ENCODE measurements around the gene DPY19L1. TPM values are rescaled to one million over a fixed set of nuclear protein-coding genes. Genes with fewer than 3 reads are reported as not detected.
"Not testable (repeated sequence)": the region's sequence is repeated elsewhere in the genome, so short reads cannot be mapped to it uniquely, and the experiment has no call there.

The DPY19L1 gene
- total RNA-seq, 1 experiment from 2014 or later, result 32.8 TPM

GRCh38 chr7:35065382-35065781 is 28.1 kb upstream of the DPY19L1 start:
- H3K27ac ChIP-seq; POLR2A ChIA-PET (ENCODE audit: unreplicated experiment); H3F3A ChIP-seq (ENCODE audit: insufficient read depth, low read depth); H3K9me2 ChIP-seq (ENCODE audit: insufficient read depth); DNase-seq; H3K4me1 ChIP-seq (replicated peaks; ENCODE audit: insufficient read depth); BruUV-seq (replicated peaks); CTCF ChIA-PET; H3K27me3 ChIP-seq (ENCODE audit: insufficient read depth, low read depth); H3K36me3 ChIP-seq (ENCODE audit: low read depth); H3K4me3 ChIP-seq; H2AFZ ChIP-seq; H3K4me2 ChIP-seq; H3K9me3 ChIP-seq (ENCODE audit: insufficient read depth, low read depth); intact Hi-C loops (cut with micrococcal nuclease; ENCODE audit: unreplicated experiment); H3K79me2 ChIP-seq (ENCODE audit: low read depth); H4K20me1 ChIP-seq (ENCODE audit: insufficient read depth): not testable (repeated sequence)

GRCh38 chr7:35058571-35058970 is 21.3 kb upstream of the DPY19L1 start:
- H3K4me2 ChIP-seq; H3F3A ChIP-seq (ENCODE audit: insufficient read depth, low read depth); H3K4me1 ChIP-seq (replicated peaks; ENCODE audit: insufficient read depth); H3K79me2 ChIP-seq (ENCODE audit: low read depth); H3K27ac ChIP-seq; intact Hi-C loops (cut with micrococcal nuclease; ENCODE audit: unreplicated experiment); H3K9me3 ChIP-seq (ENCODE audit: insufficient read depth, low read depth); BruUV-seq (replicated peaks); DNase-seq; H3K9me2 ChIP-seq (ENCODE audit: insufficient read depth); H4K20me1 ChIP-seq (ENCODE audit: insufficient read depth); H3K36me3 ChIP-seq (ENCODE audit: low read depth); H3K27me3 ChIP-seq (ENCODE audit: insufficient read depth, low read depth); H2AFZ ChIP-seq; CTCF ChIA-PET; H3K4me3 ChIP-seq; POLR2A ChIA-PET (ENCODE audit: unreplicated experiment): not testable (repeated sequence)

GRCh38 chr7:35057505-35058451 is 20.5 kb upstream of the DPY19L1 start:
- DNase-seq; POLR2A ChIA-PET (ENCODE audit: unreplicated experiment); H3K9me3 ChIP-seq (ENCODE audit: insufficient read depth, low read depth); H2AFZ ChIP-seq; H3K27ac ChIP-seq; H3K4me3 ChIP-seq; H3K4me1 ChIP-seq (replicated peaks; ENCODE audit: insufficient read depth); H3F3A ChIP-seq (ENCODE audit: insufficient read depth, low read depth); H3K9me2 ChIP-seq (ENCODE audit: insufficient read depth); H4K20me1 ChIP-seq (ENCODE audit: insufficient read depth); BruUV-seq (replicated peaks); intact Hi-C loops (cut with micrococcal nuclease; ENCODE audit: unreplicated experiment); H3K36me3 ChIP-seq (ENCODE audit: low read depth); H3K27me3 ChIP-seq (ENCODE audit: insufficient read depth, low read depth); H3K4me2 ChIP-seq; H3K79me2 ChIP-seq (ENCODE audit: low read depth): not testable (repeated sequence)
- CTCF ChIA-PET, result interaction anchor here (0.6 kb wide), 1 partner anchor 21 kb away, joined by 4 read pairs; the partner anchor contains the start of gene DPY19L1

- H3F3A ChIP-seq (ENCODE audit: insufficient read depth, low read depth); H3K27ac ChIP-seq; CTCF ChIA-PET; H3K9me2 ChIP-seq (ENCODE audit: insufficient read depth); H3K27me3 ChIP-seq (ENCODE audit: insufficient read depth, low read depth); H3K4me2 ChIP-seq; intact Hi-C loops (cut with micrococcal nuclease; ENCODE audit: unreplicated experiment); H3K9me3 ChIP-seq (ENCODE audit: insufficient read depth, low read depth); H2AFZ ChIP-seq; DNase-seq; H3K79me2 ChIP-seq (ENCODE audit: low read depth); BruUV-seq (replicated peaks); H4K20me1 ChIP-seq (ENCODE audit: insufficient read depth); H3K4me3 ChIP-seq; H3K36me3 ChIP-seq (ENCODE audit: low read depth); POLR2A ChIA-PET (ENCODE audit: unreplicated experiment); H3K4me1 ChIP-seq (replicated peaks; ENCODE audit: insufficient read depth): not testable (repeated sequence)
- TF ChIP-seq CTCF (conservative IDR thresholded peaks at IDR 0.05), result peak; percentile 71
These were observed 18.4 kb upstream of the DPY19L1 start for GRCh38 chr7:35055733-35056132.

- not testable (repeated sequence) for H3K27ac ChIP-seq; H3K36me3 ChIP-seq (ENCODE audit: low read depth)
These were observed 16.3 kb upstream of the DPY19L1 start for GRCh38 chr7:35053488-35054175.

GRCh38 chr7:35048390-35048789 is 11.1 kb upstream of the DPY19L1 start:
- H3K9me3 ChIP-seq (ENCODE audit: insufficient read depth, low read depth); H3K4me3 ChIP-seq: not testable (repeated sequence)

More at GRCh38 chr7:35053488-35054175, 16.3 kb upstream of the DPY19L1 start:
- H3K4me2 ChIP-seq; DNase-seq; H3F3A ChIP-seq (ENCODE audit: insufficient read depth, low read depth); H4K20me1 ChIP-seq (ENCODE audit: insufficient read depth); POLR2A ChIA-PET (ENCODE audit: unreplicated experiment); H3K4me3 ChIP-seq; H3K27me3 ChIP-seq (ENCODE audit: insufficient read depth, low read depth); BruUV-seq (replicated peaks); intact Hi-C loops (cut with micrococcal nuclease; ENCODE audit: unreplicated experiment); H3K9me2 ChIP-seq (ENCODE audit: insufficient read depth); H3K4me1 ChIP-seq (replicated peaks; ENCODE audit: insufficient read depth); H2AFZ ChIP-seq; CTCF ChIA-PET; H3K9me3 ChIP-seq (ENCODE audit: insufficient read depth, low read depth); H3K79me2 ChIP-seq (ENCODE audit: low read depth): not testable (repeated sequence)

More at GRCh38 chr7:35048390-35048789, 11.1 kb upstream of the DPY19L1 start:
- intact Hi-C loops (cut with micrococcal nuclease; ENCODE audit: unreplicated experiment), result loop anchor here (10.0 kb wide), 1 partner anchor 486 kb away; no protein-coding TSS in a partner anchor
- H3K27me3 ChIP-seq (ENCODE audit: insufficient read depth, low read depth); H3F3A ChIP-seq (ENCODE audit: insufficient read depth, low read depth); H3K9me2 ChIP-seq (ENCODE audit: insufficient read depth); H3K36me3 ChIP-seq (ENCODE audit: low read depth); H3K27ac ChIP-seq; H4K20me1 ChIP-seq (ENCODE audit: insufficient read depth); DNase-seq; POLR2A ChIA-PET (ENCODE audit: unreplicated experiment); H2AFZ ChIP-seq; H3K4me1 ChIP-seq (replicated peaks; ENCODE audit: insufficient read depth); BruUV-seq (replicated peaks); H3K79me2 ChIP-seq (ENCODE audit: low read depth); H3K4me2 ChIP-seq: not testable (repeated sequence)
- CTCF ChIA-PET, result interaction anchor here (0.7 kb wide), 1 partner anchor 1290 kb away, joined by 3 read pairs; no protein-coding TSS in a partner anchor

Data from PC-9 (cell line).